ENCODE results near the gene NRIP2.

DNA sequence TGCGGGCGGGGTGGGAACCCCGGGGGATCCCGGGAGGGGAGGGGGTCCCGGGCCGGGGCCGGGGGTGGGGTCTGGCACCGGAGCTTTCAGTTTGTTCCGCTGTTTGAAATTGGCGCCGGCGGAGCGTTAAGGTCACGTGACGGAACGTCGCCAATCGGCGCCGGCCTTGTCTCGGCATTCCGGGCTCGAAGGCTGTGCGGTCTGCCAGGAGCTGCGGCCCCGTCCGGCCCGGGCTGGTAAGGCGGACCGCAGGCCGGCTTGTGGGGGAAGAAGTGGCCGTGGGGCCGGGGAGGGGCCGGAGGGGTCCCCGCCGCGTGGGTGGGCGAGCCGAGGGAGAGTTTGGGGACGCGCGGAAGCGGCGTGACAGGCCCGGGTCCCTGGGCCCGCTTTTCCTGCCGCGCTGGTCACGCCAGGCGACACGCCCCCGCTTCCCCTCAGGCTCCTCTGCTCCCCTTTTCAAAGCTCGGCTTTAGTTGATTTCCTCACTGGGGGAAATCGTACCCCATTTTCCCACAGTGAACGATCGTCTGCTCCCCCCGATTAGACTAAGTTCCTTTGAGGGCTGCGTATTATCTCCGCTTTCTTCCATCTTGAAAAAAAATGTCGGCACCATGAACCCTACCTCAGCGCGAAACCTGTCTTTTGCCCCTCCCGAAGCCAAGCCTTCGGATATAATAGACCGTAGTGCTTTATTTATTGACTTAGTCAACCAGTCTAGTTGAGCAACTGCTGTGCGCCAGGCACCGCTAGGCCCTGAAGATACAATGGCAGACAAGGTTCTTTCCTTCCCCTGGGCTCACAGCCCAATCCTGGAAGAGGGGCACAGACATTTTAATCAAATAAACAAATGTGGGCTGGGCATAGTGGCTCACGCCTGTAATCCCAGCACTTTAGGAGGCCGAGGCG, 42.5 kb upstream of the NRIP2 start, which contains the start of the genes FOXM1 and RHNO1:
- no peak for TF ChIP-seq POLR2A (IDR thresholded peaks at IDR 0.05)
- TF ChIP-seq, protein P1, sequence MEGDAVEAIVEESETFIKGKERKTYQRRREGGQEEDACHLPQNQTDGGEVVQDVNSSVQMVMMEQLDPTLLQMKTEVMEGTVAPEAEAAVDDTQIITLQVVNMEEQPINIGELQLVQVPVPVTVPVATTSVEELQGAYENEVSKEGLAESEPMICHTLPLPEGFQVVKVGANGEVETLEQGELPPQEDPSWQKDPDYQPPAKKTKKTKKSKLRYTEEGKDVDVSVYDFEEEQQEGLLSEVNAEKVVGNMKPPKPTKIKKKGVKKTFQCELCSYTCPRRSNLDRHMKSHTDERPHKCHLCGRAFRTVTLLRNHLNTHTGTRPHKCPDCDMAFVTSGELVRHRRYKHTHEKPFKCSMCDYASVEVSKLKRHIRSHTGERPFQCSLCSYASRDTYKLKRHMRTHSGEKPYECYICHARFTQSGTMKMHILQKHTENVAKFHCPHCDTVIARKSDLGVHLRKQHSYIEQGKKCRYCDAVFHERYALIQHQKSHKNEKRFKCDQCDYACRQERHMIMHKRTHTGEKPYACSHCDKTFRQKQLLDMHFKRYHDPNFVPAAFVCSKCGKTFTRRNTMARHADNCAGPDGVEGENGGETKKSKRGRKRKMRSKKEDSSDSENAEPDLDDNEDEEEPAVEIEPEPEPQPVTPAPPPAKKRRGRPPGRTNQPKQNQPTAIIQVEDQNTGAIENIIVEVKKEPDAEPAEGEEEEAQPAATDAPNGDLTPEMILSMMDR (IDR thresholded peaks at IDR 0.05) = no peak

Measured in testis (tissue), 2 donors.